Activated CD8-positive, alpha-beta memory T cell treated with anti-CD3 and anti-CD28 coated beads for 36 hours (primary cell): Measurements from ENCODE around the gene NR1H3. TPM values are rescaled to one million over a fixed set of nuclear protein-coding genes. Genes with fewer than 3 reads are reported as not detected.

Source experiments
- CTCF ChIA-PET: fragments of 350-600 bp; sonication (Branson Sonifier 250); formaldehyde crosslinking; loops from one replicate; lab custom pipeline; 2021; ENCODE audit warnings: antibody characterized with exemption; lab: Charles Lee
- POLR2A ChIA-PET: fragments of 350-600 bp; sonication (Branson Sonifier 250); formaldehyde crosslinking; loops from one replicate; lab custom pipeline; 2021; ENCODE audit warnings: antibody characterized with exemption; lab: Charles Lee
- total RNA-seq, 2 experiments: library from RNA; stranded (reverse); gene quantifications; one replicate each; pipeline ENCODE4 v1.2.3, GENCODE V29; 2021

NR1H3 gene
- total RNA-seq, 2 experiments from 2014 or later, result 10.1 to 11.2 TPM

DNA sequence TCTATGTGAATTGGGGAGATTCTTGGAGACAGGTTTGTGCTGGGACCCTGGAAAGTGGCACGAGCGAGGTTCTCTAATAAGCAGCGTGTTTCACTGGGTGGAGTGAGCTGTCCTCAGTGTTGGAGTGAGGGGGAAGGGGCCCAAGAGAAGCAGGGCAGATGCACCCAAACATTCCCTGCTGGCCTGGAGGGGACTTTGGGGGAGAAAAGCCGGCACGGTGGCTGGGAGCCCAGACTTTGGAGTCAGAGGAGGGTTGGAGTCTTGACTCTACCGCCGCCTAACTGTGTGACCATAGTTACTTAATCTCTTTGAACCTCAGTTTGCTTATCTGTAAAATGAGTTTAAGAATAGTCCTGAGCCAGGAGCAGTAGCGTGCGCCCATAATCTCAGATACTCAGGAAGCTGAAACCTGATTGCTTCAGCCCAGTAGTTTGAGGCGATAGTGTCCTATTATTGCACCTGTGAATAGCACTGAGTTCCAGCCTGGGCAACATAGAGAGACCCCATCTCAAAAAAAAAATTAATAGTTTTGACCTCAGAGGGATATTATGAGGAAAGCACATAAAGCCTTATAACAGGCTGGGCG is 614 bp downstream of the NR1H3 start:
- CTCF ChIA-PET, result interaction anchor here (1.2 to 3.1 kb wide), 8 partner anchors 9 to 81 kb away, joined by 3 to 16 read pairs (median 6); partner anchors contain the start of genes ACP2 and ARFGAP2
- POLR2A ChIA-PET, result interaction anchor here (2.7 kb wide), 1 partner anchor 10 kb away, joined by 9 read pairs; the partner anchor contains the start of gene ACP2

DNA sequence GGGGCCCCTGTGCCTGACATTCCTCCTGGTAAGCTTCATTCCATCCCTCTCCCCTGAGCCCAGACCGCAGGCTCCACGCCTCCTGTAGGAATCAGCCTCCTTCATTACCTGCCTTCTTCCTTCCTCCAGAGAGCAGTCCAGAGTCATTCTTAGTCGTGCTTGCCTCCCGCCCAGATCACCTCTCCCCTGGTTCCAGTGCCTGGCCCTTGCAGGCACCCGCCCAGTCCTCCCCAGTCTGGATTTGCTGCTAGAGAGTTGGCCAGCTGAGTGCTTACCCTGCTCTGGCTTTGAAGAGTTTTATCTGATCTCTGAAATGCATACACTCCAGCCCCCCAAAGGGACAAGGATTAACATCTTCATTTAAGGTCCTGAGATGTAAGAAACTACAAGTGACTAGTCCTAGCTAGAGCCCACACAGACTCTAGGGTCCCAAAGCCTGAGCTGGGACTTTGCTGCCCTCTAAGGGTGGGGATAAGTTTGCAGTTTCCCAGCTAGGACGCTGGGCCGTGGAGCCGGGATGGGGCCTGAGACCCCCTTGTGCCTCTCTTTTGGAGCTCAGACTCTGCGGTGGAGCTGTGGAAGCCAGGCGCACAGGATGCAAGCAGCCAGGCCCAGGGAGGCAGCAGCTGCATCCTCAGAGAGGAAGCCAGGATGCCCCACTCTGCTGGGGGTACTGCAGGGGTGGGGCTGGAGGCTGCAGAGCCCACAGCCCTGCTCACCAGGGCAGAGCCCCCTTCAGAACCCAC is 1.6 kb downstream of the NR1H3 start:
- ChIA-PET POLR2A (interaction anchor here (0.6 to 2.7 kb wide), 3 partner anchors 11 to 97 kb away, joined by 4 to 9 read pairs (median 4); partner anchors contain the start of genes ACP2 and DDB2), CTCF (interaction anchor here (0.6 to 3.1 kb wide), 18 partner anchors 8 to 336 kb away, joined by 3 to 16 read pairs (median 4); partner anchors contain the start of genes ACP2 and PACSIN3)

DNA sequence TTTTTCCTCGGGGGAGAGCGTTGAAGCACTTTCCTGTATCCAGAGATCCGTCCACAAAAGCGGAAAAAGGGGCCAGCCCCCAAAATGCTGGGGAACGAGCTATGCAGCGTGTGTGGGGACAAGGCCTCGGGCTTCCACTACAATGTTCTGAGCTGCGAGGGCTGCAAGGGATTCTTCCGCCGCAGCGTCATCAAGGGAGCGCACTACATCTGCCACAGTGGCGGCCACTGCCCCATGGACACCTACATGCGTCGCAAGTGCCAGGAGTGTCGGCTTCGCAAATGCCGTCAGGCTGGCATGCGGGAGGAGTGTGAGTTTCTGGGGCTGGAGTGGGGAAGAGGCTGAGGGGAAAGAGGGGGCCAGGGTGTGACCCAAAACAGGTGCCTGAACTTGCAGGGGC is 2.6 kb downstream of the NR1H3 start:
- CTCF ChIA-PET, result interaction anchor here (1.2 to 3.1 kb wide), 6 partner anchors 11 to 82 kb away, joined by 3 to 16 read pairs (median 4); partner anchors contain the start of gene ACP2
- POLR2A ChIA-PET, result interaction anchor here (1.3 to 2.7 kb wide), 2 partner anchors 12 to 45 kb away, joined by 4 to 9 read pairs; partner anchors contain the start of genes ACP2 and DDB2

DNA sequence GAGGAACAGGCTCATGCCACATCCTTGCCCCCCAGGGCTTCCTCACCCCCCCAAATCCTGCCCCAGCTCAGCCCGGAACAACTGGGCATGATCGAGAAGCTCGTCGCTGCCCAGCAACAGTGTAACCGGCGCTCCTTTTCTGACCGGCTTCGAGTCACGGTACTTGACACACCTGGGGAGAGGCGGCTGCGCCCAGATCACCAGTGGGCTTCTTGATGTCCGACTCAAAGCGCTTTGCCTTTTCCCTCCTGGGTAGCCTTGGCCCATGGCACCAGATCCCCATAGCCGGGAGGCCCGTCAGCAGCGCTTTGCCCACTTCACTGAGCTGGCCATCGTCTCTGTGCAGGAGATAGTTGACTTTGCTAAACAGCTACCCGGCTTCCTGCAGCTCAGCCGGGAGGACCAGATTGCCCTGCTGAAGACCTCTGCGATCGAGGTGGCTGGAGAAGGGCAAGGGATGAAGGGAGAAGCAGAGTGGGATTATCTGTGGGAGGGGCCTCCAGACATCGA is 3.5 kb downstream of the NR1H3 start:
- POLR2A ChIA-PET, result interaction anchor here (0.7 kb wide), 1 partner anchor 10 kb away, joined by 5 read pairs; no protein-coding TSS in a partner anchor
- CTCF ChIA-PET, result interaction anchor here (0.8 kb wide), 1 partner anchor 99 kb away, joined by 3 read pairs; no protein-coding TSS in a partner anchor

DNA sequence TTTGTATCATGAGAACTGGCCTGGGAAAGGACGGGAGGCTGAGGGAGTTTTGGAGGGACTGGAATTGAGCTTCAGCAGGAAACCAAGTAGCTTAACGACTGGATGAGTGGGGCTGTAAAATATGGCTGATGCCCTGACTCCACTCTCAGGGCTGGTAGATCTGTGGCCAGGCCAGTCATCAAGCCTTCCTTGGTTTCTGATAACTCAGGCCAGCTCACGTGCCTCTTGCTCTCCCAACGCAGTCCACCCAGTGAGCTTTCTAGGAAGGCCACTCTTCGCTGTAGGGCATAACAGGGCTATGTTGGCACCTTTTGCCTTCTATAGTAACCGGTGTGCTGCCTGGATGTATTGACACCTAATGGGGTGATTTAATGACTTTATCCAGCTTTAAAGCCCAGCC is 6.3 kb downstream of the NR1H3 start:
- CTCF ChIA-PET, result interaction anchor here (1.8 kb wide), 1 partner anchor 86 kb away, joined by 8 read pairs; no protein-coding TSS in a partner anchor
- POLR2A ChIA-PET, result interaction anchor here (1.1 to 1.2 kb wide), 2 partner anchors 22 to 49 kb away, joined by 3 read pairs; partner anchors contain the start of gene DDB2

DNA sequence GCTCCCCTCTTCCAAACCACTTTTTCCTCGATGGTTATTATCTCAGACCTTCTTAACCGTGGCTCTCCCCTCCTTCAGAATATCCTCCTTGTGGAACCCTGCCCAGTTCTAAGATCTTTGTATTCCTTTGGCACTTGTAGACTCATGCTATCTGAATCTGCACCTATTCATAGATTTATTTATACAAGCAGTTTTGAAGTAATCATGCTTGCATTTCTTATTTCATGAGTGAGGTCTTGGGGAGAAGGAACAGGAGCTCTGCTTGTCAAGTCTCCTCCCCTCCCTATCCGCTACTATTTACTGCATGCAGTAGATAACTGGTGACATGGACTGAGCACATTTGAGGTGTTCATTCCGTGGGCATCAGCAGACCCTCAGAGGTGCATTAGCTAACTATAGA is 6.7 kb downstream of the NR1H3 start:
- ChIA-PET CTCF (interaction anchor here (1.2 to 1.8 kb wide), 2 partner anchors 87 to 143 kb away, joined by 3 to 8 read pairs; no protein-coding TSS in a partner anchor), POLR2A (interaction anchor here (1.1 to 1.2 kb wide), 2 partner anchors 22 to 50 kb away, joined by 3 read pairs; partner anchors contain the start of gene DDB2)

DNA sequence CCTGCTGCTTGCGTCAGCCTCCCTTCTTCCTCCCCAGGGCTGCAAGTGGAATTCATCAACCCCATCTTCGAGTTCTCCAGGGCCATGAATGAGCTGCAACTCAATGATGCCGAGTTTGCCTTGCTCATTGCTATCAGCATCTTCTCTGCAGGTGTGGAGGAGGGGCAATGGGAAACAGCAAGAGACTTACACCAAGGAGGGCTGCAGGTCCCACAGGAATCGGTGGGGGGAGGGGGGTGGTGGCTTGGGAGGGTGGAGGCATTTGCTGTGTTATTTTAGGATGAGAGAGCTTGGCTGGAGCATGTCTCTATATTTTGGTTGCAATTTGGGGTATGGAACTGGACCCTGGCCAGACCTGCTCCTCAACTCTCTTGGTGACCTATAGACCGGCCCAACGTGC is 10.1 kb downstream of the NR1H3 start:
- ChIA-PET CTCF (interaction anchor here (0.7 to 1.7 kb wide), 2 partner anchors 8 to 19 kb away, joined by 3 to 5 read pairs; partner anchors contain the start of gene ACP2), POLR2A (interaction anchor here (1.2 to 1.5 kb wide), 2 partner anchors 20 to 53 kb away, joined by 3 to 7 read pairs; partner anchors contain the start of gene ACP2)

DNA sequence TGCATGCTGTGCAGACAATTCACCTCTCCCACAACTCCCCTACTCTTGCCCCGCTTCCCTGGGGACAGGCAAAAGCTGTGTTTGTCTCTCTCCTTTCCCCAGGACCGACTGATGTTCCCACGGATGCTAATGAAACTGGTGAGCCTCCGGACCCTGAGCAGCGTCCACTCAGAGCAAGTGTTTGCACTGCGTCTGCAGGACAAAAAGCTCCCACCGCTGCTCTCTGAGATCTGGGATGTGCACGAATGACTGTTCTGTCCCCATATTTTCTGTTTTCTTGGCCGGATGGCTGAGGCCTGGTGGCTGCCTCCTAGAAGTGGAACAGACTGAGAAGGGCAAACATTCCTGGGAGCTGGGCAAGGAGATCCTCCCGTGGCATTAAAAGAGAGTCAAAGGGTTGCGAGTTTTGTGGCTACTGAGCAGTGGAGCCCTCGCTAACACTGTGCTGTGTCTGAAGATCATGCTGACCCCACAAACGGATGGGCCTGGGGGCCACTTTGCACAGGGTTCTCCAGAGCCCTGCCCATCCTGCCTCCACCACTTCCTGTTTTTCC is 10.7 kb downstream of the NR1H3 start:
- ChIA-PET CTCF (interaction anchor here (1.7 kb wide), 1 partner anchor 20 kb away, joined by 5 read pairs; the partner anchor contains the start of gene ACP2), POLR2A (interaction anchor here (1.2 to 1.5 kb wide), 2 partner anchors 21 to 53 kb away, joined by 3 to 7 read pairs; partner anchors contain the start of gene ACP2)

DNA sequence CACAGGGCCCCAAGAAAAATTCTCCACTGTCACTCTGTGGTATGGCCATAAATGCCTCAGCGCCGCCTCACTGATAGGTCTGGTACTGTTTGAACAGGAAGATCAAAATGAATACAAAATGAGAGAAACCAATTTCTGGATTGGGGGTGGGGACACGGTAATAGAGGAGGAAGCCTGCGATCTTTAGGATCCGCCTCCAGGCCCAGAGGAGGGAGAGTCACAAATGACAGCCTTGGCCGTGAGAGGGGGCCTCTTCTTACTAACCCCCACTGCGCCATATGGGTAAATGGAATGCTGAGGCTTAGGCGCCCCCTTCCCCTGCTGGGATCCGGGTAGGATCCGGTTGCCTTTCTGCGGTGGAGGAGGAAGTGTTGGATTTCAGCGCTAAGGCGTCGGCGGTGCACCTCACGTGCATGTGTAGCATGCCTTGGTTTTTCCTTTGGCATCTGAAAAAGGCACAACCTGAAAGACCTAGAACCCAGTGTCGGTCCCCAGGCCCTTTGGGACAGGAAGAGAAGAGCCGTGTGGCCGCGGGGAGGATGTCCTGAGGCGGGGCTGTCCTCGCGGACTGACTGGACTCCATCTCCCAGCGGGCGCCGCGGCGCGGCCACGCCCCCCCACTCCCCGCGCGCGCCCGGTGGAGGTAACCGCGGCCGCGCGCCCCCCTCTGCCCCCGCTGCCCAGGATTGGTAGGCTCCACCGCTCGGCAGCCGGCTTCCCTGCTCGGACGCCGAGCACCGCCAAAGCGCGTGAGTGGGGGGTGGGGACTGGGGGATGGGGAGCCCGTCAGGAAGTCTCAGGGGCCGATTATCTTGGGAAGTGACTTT is 11.4 kb downstream of the NR1H3 start:
- POLR2A ChIA-PET, result interaction anchor here (1.5 kb wide), 1 partner anchor 21 kb away, joined by 7 read pairs; the partner anchor contains the start of gene ACP2
- CTCF ChIA-PET, result interaction anchor here (0.6 to 1.7 kb wide), 2 partner anchors 20 to 652 kb away, joined by 3 to 5 read pairs; partner anchors contain the start of genes ACP2, ATG13 and HARBI1

DNA sequence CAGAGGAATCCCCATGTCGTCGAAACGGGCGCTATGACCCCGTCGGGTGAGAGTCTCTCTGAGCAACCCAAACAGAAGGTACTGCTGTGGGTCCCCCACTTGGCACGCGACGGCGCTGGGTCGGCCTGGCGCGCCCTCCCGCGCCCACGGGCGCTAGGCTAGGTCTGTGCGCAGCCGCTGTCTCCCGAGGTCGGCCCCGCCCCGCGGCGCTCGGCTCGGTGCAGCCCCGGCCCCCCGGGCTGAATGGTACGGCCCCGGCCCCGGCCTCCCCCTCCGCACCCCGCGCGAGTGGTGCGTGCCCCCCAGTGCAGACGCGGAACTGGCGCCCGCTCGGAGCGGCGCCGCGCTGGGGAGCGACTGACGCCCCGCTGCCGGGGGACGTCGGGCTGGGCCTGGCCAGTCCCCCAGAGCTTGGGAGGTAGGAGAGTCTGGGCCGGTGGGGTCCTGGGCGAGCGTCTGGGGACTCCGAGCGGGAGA is 12.1 kb downstream of the NR1H3 start, which contains the start of gene MADD:
TSS of gene MADD (plus strand) at position 305 of the 477 bp plus-strand sequence.
- CTCF ChIA-PET, result interaction anchor here (0.6 to 1.4 kb wide), 2 partner anchors 157 to 653 kb away, joined by 3 read pairs; partner anchors contain the start of genes ATG13, HARBI1 and PSMC3
- POLR2A ChIA-PET, result interaction anchor here (0.6 kb wide), 1 partner anchor 11 kb away, joined by 3 read pairs; no protein-coding TSS in a partner anchor

DNA sequence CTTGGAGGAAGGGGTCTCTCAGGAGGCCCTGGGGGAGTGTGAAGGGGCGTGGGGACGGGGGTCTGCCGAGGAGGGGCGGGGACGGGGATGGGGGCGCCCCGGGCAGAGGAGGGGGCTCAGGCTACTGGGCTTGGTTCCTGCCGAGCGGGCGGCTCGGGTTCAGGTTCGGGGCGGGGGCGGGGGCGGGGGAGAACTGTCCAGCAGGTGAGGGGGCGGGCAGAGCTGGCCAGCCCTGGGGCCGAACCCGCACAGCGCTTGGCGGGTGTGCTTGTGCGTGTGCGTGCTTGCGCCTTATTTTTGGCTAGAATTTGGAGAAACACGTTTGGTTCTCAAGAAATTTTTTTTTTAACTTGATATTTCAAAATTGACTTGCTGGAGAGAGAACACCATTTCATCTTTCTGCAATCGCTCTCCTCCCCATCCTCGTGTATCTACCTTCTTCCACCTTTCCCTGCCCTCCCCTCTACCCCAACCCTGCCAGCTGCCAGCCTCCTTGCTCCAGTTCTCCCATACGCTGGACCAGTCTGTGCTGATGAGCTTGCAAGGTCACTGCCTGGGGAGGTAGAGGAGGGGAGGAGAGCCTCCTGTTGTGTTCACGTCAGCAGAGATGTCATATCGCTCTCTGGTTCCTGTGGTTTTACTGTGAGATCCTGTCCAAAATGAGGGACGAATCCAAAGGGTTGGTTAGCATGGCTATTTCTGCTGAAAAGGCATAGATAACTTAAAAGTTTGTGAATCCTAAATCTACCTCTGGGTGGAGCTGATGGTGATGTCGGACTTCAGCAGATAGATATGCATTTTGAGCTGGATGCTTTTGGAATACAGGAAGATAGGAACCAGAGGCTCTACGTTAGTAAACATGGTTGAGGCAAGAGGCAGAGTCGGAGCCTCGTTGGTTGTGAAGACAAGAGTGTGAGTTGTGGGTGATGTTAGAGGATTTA is 12.8 kb downstream of the NR1H3 start:
- ChIA-PET CTCF (interaction anchor here (0.6 to 2.0 kb wide), 7 partner anchors 92 to 653 kb away, joined by 3 to 9 read pairs (median 3); partner anchors contain the start of genes ARFGAP2, ATG13, HARBI1 and PSMC3), POLR2A (interaction anchor here (0.6 to 1.8 kb wide), 6 partner anchors 10 to 393 kb away, joined by 3 to 19 read pairs (median 3); partner anchors contain the start of genes DDB2 and PTPMT1)

DNA sequence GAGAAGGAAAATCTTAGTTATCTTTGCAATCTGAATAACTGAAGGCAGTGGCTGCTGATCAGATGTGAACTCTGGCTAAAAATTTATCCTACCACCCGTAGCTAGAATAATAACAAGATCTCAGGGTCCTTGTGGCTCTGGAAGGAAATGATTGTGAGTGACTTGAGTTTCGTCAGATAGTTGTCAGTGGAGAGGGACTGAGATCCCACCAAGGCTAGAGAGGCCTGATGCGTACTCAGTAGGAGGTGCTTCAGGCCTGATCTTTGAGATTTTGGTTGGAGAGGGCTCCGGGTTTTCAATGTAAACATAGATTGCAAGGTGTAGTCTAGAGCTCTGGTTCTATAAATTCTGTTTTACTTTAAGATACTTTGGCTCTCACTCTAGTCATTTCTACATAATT is 13.5 kb downstream of the NR1H3 start:
- CTCF ChIA-PET, result interaction anchor here (0.6 to 2.0 kb wide), 5 partner anchors 93 to 610 kb away, joined by 3 to 9 read pairs (median 3); partner anchors contain the start of genes ARFGAP2 and PSMC3
- POLR2A ChIA-PET, result interaction anchor here (0.6 to 1.8 kb wide), 5 partner anchors 18 to 393 kb away, joined by 3 to 19 read pairs (median 3); partner anchors contain the start of genes DDB2 and PTPMT1

DNA sequence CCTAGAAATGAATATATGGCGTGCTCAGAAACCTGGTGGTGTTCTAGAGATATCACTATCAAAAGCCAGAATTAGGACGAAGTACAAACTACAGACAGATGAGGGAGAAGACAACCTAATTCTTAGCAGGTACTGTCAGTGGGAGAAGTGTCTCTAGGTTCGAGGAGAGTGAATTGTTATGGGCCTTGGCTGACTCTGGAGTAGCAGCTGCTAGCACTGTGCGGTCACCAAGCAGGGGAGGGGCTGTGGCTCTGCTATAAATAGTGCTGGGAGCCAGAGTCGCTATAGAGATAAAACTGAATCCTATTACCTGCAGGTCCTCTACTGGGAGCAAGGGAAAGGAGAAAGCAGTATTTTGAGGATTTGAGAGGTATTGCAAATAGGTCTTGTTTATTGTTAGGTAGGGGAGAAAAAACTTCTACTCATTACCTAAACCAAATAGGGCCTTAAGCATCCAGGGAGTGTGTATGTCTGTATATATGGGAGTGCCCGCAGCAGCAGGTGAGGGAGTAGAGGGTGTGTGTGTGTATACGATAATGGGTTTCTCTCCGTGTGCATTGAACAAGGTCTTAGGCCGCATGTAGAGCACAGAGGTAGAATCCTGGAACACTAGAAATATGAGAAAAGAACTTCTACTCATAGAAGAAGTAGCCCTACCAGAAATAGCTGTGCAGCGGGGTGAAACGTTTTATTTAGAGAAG is 14.3 kb downstream of the NR1H3 start:
- ChIA-PET POLR2A (interaction anchor here (0.5 to 1.8 kb wide), 2 partner anchors 57 to 173 kb away, joined by 3 to 19 read pairs; partner anchors contain the start of gene DDB2), CTCF (interaction anchor here (1.0 to 2.0 kb wide), 3 partner anchors 39 to 101 kb away, joined by 3 to 9 read pairs (median 3); no protein-coding TSS in a partner anchor)

DNA sequence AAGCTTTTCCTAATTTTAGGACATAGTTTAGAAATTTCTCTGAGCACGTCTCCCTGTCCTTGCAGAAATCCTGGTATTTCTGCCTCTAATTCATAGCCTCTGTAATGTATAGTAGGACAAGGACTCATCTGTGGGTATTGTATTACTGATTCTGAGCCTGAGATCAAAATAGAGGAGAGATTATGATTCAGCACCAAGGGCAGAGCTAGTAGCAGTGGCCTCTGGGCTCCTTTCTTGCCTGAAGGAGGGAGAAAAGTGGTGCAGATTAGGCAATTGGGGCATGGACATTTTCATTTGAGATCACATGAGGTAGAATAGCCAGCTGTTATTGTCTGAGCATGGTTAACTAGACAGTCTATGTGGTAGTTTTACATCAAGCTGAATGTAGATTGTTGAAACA is 14.9 kb downstream of the NR1H3 start:
- ChIA-PET CTCF (interaction anchor here (0.7 to 1.2 kb wide), 2 partner anchors 16 to 40 kb away, joined by 3 read pairs; no protein-coding TSS in a partner anchor), POLR2A (interaction anchor here (0.5 kb wide), 1 partner anchor 173 kb away, joined by 3 read pairs; no protein-coding TSS in a partner anchor)
